Uterus (tissue), 2 donors: ENCODE data around the gene TAGLN3.

Experiments used
- POLR2A ChIP-seq, 2 donors: fragments of 450-650 bp; IDR thresholded peaks; one replicate each; pipeline ENCODE4 v1.6.1; 2016; ENCODE audit warnings: antibody characterized with exemption in 2 of 2, mild to moderate bottlenecking in 1 of 2, moderate library complexity in 1 of 2
- TF ChIP-seq, protein P1 (sequence below), 4 experiments: fragments of 200-600 bp in 2 of 4; fragments of 450-650 bp in 2 of 4; sonication (generic) in 2 of 4; IDR thresholded peaks; one replicate each; pipeline ENCODE4 v1.5.1; 2016 to 2019; ENCODE audit warnings: antibody characterized with exemption in 4 of 4, mild to moderate bottlenecking in 2 of 4, moderate library complexity in 1 of 4

DNA sequence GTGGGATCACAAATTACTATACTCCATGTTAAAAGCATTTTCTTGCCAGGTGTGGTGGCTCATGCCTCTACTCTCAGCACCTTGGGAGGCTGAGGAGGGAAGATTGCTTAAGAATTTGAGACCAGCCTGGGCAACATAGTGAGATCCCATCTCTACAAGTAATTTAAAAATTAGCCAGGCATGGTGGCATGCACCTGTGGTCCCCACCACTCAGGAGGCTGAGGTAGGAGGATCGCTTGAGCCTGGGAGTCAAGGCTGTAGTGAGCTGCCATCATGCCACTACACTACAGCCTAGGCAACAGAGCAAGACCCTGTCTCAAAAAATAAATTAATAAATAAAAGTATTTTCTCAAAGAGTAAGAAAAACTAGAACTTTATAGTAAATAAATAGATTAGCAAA is 42.8 kb upstream of the TAGLN3 start:
- TF ChIP-seq, protein P1, sequence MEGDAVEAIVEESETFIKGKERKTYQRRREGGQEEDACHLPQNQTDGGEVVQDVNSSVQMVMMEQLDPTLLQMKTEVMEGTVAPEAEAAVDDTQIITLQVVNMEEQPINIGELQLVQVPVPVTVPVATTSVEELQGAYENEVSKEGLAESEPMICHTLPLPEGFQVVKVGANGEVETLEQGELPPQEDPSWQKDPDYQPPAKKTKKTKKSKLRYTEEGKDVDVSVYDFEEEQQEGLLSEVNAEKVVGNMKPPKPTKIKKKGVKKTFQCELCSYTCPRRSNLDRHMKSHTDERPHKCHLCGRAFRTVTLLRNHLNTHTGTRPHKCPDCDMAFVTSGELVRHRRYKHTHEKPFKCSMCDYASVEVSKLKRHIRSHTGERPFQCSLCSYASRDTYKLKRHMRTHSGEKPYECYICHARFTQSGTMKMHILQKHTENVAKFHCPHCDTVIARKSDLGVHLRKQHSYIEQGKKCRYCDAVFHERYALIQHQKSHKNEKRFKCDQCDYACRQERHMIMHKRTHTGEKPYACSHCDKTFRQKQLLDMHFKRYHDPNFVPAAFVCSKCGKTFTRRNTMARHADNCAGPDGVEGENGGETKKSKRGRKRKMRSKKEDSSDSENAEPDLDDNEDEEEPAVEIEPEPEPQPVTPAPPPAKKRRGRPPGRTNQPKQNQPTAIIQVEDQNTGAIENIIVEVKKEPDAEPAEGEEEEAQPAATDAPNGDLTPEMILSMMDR (IDR thresholded peaks at IDR 0.05), result no peak
- no peak for TF ChIP-seq POLR2A (IDR thresholded peaks at IDR 0.05)
